ENCODE results near the gene CA14. TPM values are rescaled to one million over a fixed set of nuclear protein-coding genes. Genes with fewer than 3 reads are reported as not detected.

CA14 gene
- total and polyA plus RNA-seq, 2 experiments from 2014 or later: 41.3 to 47.4 TPM

DNA sequence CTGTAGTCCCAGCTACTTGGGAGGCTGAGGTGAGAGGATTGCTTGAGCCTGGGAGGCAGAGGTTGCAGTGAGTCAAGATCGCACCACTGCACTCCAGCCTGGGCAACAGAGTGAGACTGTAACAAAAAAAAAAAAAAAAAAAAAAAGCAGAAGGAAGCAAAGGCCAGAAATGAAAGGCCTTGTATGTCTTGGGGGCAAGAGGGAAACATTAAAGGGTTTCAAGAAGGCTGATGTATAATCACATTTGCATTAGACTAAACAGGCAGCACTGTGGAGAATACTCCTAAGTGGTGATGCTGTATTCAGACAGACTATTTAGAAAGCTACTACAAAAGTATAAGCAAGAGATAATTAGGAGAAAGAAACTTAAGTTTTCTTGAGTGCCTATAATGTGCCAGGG lies 32.0 kb upstream of the CA14 start (continued):
- TF ChIP-seq, protein P1, sequence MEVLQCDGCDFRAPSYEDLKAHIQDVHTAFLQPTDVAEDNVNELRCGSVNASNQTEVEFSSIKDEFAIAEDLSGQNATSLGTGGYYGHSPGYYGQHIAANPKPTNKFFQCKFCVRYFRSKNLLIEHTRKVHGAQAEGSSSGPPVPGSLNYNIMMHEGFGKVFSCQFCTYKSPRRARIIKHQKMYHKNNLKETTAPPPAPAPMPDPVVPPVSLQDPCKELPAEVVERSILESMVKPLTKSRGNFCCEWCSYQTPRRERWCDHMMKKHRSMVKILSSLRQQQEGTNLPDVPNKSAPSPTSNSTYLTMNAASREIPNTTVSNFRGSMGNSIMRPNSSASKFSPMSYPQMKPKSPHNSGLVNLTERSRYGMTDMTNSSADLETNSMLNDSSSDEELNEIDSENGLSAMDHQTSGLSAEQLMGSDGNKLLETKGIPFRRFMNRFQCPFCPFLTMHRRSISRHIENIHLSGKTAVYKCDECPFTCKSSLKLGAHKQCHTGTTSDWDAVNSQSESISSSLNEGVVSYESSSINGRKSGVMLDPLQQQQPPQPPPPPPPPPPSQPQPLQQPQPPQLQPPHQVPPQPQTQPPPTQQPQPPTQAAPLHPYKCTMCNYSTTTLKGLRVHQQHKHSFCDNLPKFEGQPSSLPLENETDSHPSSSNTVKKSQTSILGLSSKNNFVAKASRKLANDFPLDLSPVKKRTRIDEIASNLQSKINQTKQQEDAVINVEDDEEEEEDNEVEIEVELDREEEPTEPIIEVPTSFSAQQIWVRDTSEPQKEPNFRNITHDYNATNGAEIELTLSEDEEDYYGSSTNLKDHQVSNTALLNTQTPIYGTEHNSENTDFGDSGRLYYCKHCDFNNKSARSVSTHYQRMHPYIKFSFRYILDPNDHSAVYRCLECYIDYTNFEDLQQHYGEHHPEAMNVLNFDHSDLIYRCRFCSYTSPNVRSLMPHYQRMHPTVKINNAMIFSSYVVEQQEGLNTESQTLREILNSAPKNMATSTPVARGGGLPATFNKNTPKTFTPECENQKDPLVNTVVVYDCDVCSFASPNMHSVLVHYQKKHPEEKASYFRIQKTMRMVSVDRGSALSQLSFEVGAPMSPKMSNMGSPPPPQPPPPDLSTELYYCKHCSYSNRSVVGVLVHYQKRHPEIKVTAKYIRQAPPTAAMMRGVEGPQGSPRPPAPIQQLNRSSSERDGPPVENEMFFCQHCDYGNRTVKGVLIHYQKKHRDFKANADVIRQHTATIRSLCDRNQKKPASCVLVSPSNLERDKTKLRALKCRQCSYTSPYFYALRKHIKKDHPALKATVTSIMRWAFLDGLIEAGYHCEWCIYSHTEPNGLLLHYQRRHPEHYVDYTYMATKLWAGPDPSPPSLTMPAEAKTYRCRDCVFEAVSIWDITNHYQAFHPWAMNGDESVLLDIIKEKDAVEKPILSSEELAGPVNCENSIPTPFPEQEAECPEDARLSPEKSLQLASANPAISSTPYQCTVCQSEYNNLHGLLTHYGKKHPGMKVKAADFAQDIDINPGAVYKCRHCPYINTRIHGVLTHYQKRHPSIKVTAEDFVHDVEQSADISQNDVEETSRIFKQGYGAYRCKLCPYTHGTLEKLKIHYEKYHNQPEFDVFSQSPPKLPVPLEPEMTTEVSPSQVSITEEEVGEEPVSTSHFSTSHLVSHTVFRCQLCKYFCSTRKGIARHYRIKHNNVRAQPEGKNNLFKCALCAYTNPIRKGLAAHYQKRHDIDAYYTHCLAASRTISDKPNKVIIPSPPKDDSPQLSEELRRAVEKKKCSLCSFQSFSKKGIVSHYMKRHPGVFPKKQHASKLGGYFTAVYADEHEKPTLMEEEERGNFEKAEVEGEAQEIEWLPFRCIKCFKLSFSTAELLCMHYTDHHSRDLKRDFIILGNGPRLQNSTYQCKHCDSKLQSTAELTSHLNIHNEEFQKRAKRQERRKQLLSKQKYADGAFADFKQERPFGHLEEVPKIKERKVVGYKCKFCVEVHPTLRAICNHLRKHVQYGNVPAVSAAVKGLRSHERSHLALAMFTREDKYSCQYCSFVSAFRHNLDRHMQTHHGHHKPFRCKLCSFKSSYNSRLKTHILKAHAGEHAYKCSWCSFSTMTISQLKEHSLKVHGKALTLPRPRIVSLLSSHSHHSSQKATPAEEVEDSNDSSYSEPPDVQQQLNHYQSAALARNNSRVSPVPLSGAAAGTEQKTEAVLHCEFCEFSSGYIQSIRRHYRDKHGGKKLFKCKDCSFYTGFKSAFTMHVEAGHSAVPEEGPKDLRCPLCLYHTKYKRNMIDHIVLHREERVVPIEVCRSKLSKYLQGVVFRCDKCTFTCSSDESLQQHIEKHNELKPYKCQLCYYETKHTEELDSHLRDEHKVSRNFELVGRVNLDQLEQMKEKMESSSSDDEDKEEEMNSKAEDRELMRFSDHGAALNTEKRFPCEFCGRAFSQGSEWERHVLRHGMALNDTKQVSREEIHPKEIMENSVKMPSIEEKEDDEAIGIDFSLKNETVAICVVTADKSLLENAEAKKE (CRISPR knock-in tag; IDR thresholded peaks at IDR 0.05): no peak
- no peak for TF ChIP-seq POLR2AphosphoS5 (IDR thresholded peaks at IDR 0.05; ENCODE audit: low read depth)
- no peak for TF ChIP-seq ZNF114 (CRISPR knock-in tag; IDR thresholded peaks at IDR 0.05)
- TF ChIP-seq NANOG (IDR thresholded peaks at IDR 0.05; ENCODE audit: borderline replicate concordance): no peak
- TF ChIP-seq, protein P2, sequence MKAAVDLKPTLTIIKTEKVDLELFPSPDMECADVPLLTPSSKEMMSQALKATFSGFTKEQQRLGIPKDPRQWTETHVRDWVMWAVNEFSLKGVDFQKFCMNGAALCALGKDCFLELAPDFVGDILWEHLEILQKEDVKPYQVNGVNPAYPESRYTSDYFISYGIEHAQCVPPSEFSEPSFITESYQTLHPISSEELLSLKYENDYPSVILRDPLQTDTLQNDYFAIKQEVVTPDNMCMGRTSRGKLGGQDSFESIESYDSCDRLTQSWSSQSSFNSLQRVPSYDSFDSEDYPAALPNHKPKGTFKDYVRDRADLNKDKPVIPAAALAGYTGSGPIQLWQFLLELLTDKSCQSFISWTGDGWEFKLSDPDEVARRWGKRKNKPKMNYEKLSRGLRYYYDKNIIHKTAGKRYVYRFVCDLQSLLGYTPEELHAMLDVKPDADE (IDR thresholded peaks at IDR 0.05): no peak
- TF ChIP-seq EZH2phosphoT487 (IDR thresholded peaks at IDR 0.05; ENCODE audit: unreplicated experiment): no peak

DNA sequence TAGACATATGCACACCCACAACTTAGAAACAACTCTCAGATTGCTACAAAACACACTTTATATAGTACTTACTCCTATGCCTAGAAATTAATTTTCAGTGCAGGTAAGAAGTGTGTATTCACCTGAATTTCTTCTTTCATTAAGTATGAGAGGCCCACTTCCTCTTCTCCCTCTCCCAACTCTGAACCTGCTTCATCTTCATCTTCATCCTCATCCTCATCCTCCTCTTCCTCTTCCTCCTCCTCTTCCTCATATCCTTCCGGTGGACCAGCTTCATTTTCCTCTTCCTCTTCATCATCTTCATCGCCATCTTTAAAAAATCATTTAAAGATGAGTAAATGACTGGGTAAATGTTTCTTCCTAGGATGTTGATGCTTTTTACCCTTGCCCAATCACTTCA lies 31.1 kb upstream of the CA14 start:
- Histone ChIP-seq H3K4me1 (ENCODE audit: insufficient read depth) (no peaks in the 10 kb centered on the region), H4K20me1 (replicated peaks; ENCODE audit: insufficient read depth) (no peaks in the 10 kb centered on the region; the same call in 1 of the 2 replicates), H3F3A (replicated peaks; ENCODE audit: low read depth) (peaks cover 24% of the 10 kb centered on the region; the same call in 1 of the 2 replicates), H3K79me2 (replicated peaks; ENCODE audit: insufficient read depth) (peaks cover 29% of the 10 kb centered on the region), H3K9me2 (ENCODE audit: insufficient read depth) (no peaks in the 10 kb centered on the region), H2AFZ (no peak overlapping the region), H3K27ac (ENCODE audit: low read depth) (no peak overlapping the region), H3K27me3 (ENCODE audit: insufficient read depth) (no peaks in the 10 kb centered on the region), H3K4me3 (no peak overlapping the region), H3K36me3 (ENCODE audit: insufficient read depth) (peaks cover 58% of the 10 kb centered on the region), H3K4me2 (no peak overlapping the region)
- H3K36me3 Mint-ChIP-seq (ENCODE audit: low read depth): peaks cover 85% of the 10 kb centered on the region
- H3K4me1 Mint-ChIP-seq: no peaks in the 10 kb centered on the region
- H3K27me3 Mint-ChIP-seq (ENCODE audit: insufficient read depth, low read depth, poor library complexity): no peaks in the 10 kb centered on the region
- no peak overlapping the region for H3K4me3 Mint-ChIP-seq
- H3K27ac Mint-ChIP-seq: no peak overlapping the region
- ATAC-seq: no peak
- H3K9me3 Mint-ChIP-seq: no peaks in the 10 kb centered on the region
- no peak for DNase-seq (ENCODE audit: low spot score)
- TF ChIP-seq ZNF331 (CRISPR knock-in tag; IDR thresholded peaks at IDR 0.05; ENCODE audit: low read depth) (no peak), CREB1 (CRISPR knock-in tag; IDR thresholded peaks at IDR 0.05; ENCODE audit: low read depth) (no peak), EZH2 (IDR thresholded peaks at IDR 0.05; ENCODE audit: low read depth, unreplicated experiment) (no peak), STAT1 (IDR thresholded peaks at IDR 0.05; ENCODE audit: unreplicated experiment) (no peak), EZH2phosphoT487 (IDR thresholded peaks at IDR 0.05; ENCODE audit: unreplicated experiment) (no peak), ZNF114 (CRISPR knock-in tag; IDR thresholded peaks at IDR 0.05) (no peak)
- TF ChIP-seq, protein P3, sequence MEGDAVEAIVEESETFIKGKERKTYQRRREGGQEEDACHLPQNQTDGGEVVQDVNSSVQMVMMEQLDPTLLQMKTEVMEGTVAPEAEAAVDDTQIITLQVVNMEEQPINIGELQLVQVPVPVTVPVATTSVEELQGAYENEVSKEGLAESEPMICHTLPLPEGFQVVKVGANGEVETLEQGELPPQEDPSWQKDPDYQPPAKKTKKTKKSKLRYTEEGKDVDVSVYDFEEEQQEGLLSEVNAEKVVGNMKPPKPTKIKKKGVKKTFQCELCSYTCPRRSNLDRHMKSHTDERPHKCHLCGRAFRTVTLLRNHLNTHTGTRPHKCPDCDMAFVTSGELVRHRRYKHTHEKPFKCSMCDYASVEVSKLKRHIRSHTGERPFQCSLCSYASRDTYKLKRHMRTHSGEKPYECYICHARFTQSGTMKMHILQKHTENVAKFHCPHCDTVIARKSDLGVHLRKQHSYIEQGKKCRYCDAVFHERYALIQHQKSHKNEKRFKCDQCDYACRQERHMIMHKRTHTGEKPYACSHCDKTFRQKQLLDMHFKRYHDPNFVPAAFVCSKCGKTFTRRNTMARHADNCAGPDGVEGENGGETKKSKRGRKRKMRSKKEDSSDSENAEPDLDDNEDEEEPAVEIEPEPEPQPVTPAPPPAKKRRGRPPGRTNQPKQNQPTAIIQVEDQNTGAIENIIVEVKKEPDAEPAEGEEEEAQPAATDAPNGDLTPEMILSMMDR (conservative IDR thresholded peaks at IDR 0.05; ENCODE audit: low read depth in 2 of 2): no peak
- TF ChIP-seq, protein P4, sequence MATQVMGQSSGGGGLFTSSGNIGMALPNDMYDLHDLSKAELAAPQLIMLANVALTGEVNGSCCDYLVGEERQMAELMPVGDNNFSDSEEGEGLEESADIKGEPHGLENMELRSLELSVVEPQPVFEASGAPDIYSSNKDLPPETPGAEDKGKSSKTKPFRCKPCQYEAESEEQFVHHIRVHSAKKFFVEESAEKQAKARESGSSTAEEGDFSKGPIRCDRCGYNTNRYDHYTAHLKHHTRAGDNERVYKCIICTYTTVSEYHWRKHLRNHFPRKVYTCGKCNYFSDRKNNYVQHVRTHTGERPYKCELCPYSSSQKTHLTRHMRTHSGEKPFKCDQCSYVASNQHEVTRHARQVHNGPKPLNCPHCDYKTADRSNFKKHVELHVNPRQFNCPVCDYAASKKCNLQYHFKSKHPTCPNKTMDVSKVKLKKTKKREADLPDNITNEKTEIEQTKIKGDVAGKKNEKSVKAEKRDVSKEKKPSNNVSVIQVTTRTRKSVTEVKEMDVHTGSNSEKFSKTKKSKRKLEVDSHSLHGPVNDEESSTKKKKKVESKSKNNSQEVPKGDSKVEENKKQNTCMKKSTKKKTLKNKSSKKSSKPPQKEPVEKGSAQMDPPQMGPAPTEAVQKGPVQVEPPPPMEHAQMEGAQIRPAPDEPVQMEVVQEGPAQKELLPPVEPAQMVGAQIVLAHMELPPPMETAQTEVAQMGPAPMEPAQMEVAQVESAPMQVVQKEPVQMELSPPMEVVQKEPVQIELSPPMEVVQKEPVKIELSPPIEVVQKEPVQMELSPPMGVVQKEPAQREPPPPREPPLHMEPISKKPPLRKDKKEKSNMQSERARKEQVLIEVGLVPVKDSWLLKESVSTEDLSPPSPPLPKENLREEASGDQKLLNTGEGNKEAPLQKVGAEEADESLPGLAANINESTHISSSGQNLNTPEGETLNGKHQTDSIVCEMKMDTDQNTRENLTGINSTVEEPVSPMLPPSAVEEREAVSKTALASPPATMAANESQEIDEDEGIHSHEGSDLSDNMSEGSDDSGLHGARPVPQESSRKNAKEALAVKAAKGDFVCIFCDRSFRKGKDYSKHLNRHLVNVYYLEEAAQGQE (IDR thresholded peaks at IDR 0.05; ENCODE audit: unreplicated experiment): no peak
